ENCODE data around the gene FBXW5. TPM values are rescaled to one million over a fixed set of nuclear protein-coding genes. Genes with fewer than 3 reads are reported as not detected.

The FBXW5 gene
- total RNA-seq, 1 experiment from 2014 or later = 62.2 TPM

- no peak overlapping the region for H3K9ac ChIP-seq (ENCODE audit: extremely low read depth, insufficient read length, low read length)
- Mint-ChIP-seq H3K9me3 (no peaks in the 10 kb centered on the region), H3K4me3 (no peak overlapping the region), H3K36me3 (ENCODE audit: insufficient read depth in 1 of 3, low read depth in 3 of 3) (peaks cover 14 to 69% (median 54%) of the 10 kb centered on the region in 3 experiments; a peak in 6 of 7 replicates), H3K27ac (no peak overlapping the region; a peak in 1 of 7 replicates), H3K27me3 (ENCODE audit: low read depth) (no peaks in the 10 kb centered on the region), H3K4me1 (no peaks in the 10 kb centered on the region)
- H3K9me3 ChIP-seq (ENCODE audit: control insufficient read depth, low read depth, low read length) = no peaks in the 10 kb centered on the region
- no peak overlapping the region for H4K8ac ChIP-seq (replicated peaks; ENCODE audit: insufficient read length, low read depth, low read length)
- H2AK5ac ChIP-seq (ENCODE audit: insufficient read length, low read length) = no peak overlapping the region
- H2BK20ac ChIP-seq (ENCODE audit: low read depth, low read length, poor library complexity, severe bottlenecking) = no peak overlapping the region
- peaks cover 3% of the 10 kb centered on the region for H3K79me1 ChIP-seq (ENCODE audit: insufficient read depth, low read depth, low read length, poor library complexity, severe bottlenecking)
- no peak overlapping the region for H3K14ac ChIP-seq (ENCODE audit: insufficient read depth, low read length)
- H4K20me1 ChIP-seq (ENCODE audit: control insufficient read depth, insufficient read depth, insufficient read length) = no peaks in the 10 kb centered on the region
- TF ChIP-seq, protein P1, sequence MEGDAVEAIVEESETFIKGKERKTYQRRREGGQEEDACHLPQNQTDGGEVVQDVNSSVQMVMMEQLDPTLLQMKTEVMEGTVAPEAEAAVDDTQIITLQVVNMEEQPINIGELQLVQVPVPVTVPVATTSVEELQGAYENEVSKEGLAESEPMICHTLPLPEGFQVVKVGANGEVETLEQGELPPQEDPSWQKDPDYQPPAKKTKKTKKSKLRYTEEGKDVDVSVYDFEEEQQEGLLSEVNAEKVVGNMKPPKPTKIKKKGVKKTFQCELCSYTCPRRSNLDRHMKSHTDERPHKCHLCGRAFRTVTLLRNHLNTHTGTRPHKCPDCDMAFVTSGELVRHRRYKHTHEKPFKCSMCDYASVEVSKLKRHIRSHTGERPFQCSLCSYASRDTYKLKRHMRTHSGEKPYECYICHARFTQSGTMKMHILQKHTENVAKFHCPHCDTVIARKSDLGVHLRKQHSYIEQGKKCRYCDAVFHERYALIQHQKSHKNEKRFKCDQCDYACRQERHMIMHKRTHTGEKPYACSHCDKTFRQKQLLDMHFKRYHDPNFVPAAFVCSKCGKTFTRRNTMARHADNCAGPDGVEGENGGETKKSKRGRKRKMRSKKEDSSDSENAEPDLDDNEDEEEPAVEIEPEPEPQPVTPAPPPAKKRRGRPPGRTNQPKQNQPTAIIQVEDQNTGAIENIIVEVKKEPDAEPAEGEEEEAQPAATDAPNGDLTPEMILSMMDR (conservative IDR thresholded peaks at IDR 0.05) = no peak; the same call in 2 of the 3 replicates
- no peak overlapping the region for H2BK15ac ChIP-seq (ENCODE audit: low read depth, low read length)
- no peak overlapping the region for H3K4ac ChIP-seq (ENCODE audit: low read depth, low read length)
- WGBS (ENCODE audit: extremely low coverage, insufficient read length, low lambda C conversion rate) = no CpG with 5 or more reads among the region's 12 CpGs
- no peak overlapping the region for H3K27ac ChIP-seq (ENCODE audit: insufficient read length, low read depth, low read length)
- no peak overlapping the region for H4K5ac ChIP-seq (ENCODE audit: insufficient read length, low read depth, low read length)
- H3K27me3 ChIP-seq (ENCODE audit: insufficient read depth, low read length) = no peaks in the 10 kb centered on the region
- no peak overlapping the region for H3K56ac ChIP-seq (ENCODE audit: insufficient read length, low read depth, low read length)
- H3K23ac ChIP-seq (ENCODE audit: insufficient read length, low read depth, low read length) = no peak overlapping the region
- no peaks in the 10 kb centered on the region for H3K79me2 ChIP-seq (ENCODE audit: insufficient read depth, low read length)
- H3K4me2 ChIP-seq (ENCODE audit: insufficient read depth, insufficient read length, low read length) = no peak overlapping the region
- H2BK120ac ChIP-seq (ENCODE audit: low read depth, low read length, poor library complexity, severe bottlenecking) = no peak overlapping the region
- H3K4me1 ChIP-seq (ENCODE audit: insufficient read depth, low read length) = no peaks in the 10 kb centered on the region
- no peak overlapping the region for H2AFZ ChIP-seq (ENCODE audit: low read length)
- no peak overlapping the region for H3K18ac ChIP-seq (ENCODE audit: insufficient read length, low read depth, low read length)
- no peak overlapping the region for H4K91ac ChIP-seq (ENCODE audit: insufficient read length, low read depth, low read length)
- DNase-seq = peak; percentile 28
- no peak overlapping the region for H2BK12ac ChIP-seq (ENCODE audit: insufficient read length, low read depth, low read length)
- no peaks in the 10 kb centered on the region for H3K23me2 ChIP-seq (ENCODE audit: insufficient read length, low read depth, low read length, poor library complexity, severe bottlenecking)
- no peak overlapping the region for H2BK5ac ChIP-seq (ENCODE audit: insufficient read length, low read length)
- no peak overlapping the region for H3T11ph ChIP-seq (ENCODE audit: low read length)
Observed at GRCh38 chr9:136910901-136911245, 33.7 kb downstream of the FBXW5 start.
